Transverse colon (tissue), 4 donors: ENCODE measurements around the gene PREX1.

ENCODE experiments used
- CTCF ChIP-seq, 5 experiments: fragments of 200-600 bp in 3 of 5; fragments of 450-650 bp in 2 of 5; sonication (generic) in 3 of 5; IDR thresholded peaks; 1 replicate in 2 of 5; 2 replicates in 3 of 5; pipeline ENCODE4 v1.5.1; 2016 to 2017; ENCODE audit warnings: antibody characterized with exemption in 5 of 5, inconsistent platforms in 3 of 5, mild to moderate bottlenecking in 2 of 5, moderate library complexity in 1 of 5
- EP300 ChIP-seq: sonication (generic); formaldehyde crosslinking; IDR thresholded peaks from one replicate; pipeline ENCODE4 v1.6.1; 2017; ENCODE audit warnings: antibody characterized with exemption, low read depth
- POLR2A ChIP-seq: fragments of 450-650 bp; IDR thresholded peaks from one replicate; pipeline ENCODE4 v1.6.1; 2016; ENCODE audit warnings: antibody characterized with exemption, mild to moderate bottlenecking, moderate library complexity
- POLR2AphosphoS5 ChIP-seq, 3 donors: sonication (generic); formaldehyde crosslinking; IDR thresholded peaks; one replicate each; pipeline ENCODE4 v1.6.1; 2016; ENCODE audit warnings: antibody characterized with exemption in 3 of 3

GRCh38 chr20:48676795-48677460, 150.9 kb downstream of the PREX1 start:
- no peak for TF ChIP-seq CTCF (IDR thresholded peaks at IDR 0.05)
- no peak for TF ChIP-seq POLR2A
- TF ChIP-seq POLR2AphosphoS5 (IDR thresholded peaks at IDR 0.05), result no peak
- TF ChIP-seq EP300, result no peak
